Liver (tissue), 9 donors: ENCODE measurements around the gene MTHFD2L. TPM values are rescaled to one million over a fixed set of nuclear protein-coding genes. Genes with fewer than 3 reads are reported as not detected.
"Not testable (repeated sequence)": the region's sequence is repeated elsewhere in the genome, so short reads cannot be mapped to it uniquely, and the experiment has no call there.

ENCODE experiments used
- DNase-seq: peaks from one replicate; pipeline ENCODE4 v3.0.0-alpha.2; 2017; ENCODE audit warnings: low spot score
- H3K27ac ChIP-seq, 2 donors: one replicate each; pipeline ENCODE4 v1.7.0; 2013; ENCODE audit warnings: inconsistent platforms in 2 of 2, low read length in 2 of 2, control low read depth in 1 of 2, low read depth in 1 of 2, mild to moderate bottlenecking in 1 of 2
- H3K27me3 ChIP-seq, 4 donors: one replicate each; pipeline versions ENCODE4 v1.6.1 to v1.7.0; 2013; ENCODE audit warnings: low read length in 3 of 4, inconsistent platforms in 1 of 4, mild to moderate bottlenecking in 1 of 4, moderate library complexity in 1 of 4; ENCODE audit not compliant: control insufficient read depth in 4 of 4, insufficient read depth in 4 of 4
- H3K36me3 ChIP-seq, 4 donors: one replicate each; pipeline versions ENCODE4 v1.6.1 to v1.7.0; 2013; ENCODE audit warnings: low read length in 3 of 4, mild to moderate bottlenecking in 3 of 4, low read depth in 1 of 4, moderate library complexity in 1 of 4; ENCODE audit not compliant: control insufficient read depth in 4 of 4, insufficient read depth in 3 of 4
- H3K4me1 ChIP-seq, 4 donors: one replicate each; pipeline versions ENCODE4 v1.6.1 to v1.7.0; 2013; ENCODE audit warnings: low read length in 3 of 4, mild to moderate bottlenecking in 3 of 4, moderate library complexity in 1 of 4; ENCODE audit not compliant: control insufficient read depth in 4 of 4, insufficient read depth in 4 of 4
- H3K4me3 ChIP-seq, 3 donors: one replicate each; pipeline versions ENCODE4 v1.6.1 to v1.7.0; 2013; ENCODE audit warnings: low read length in 3 of 3, control low read depth in 1 of 3, low read depth in 1 of 3, mild to moderate bottlenecking in 1 of 3
- H3K9ac ChIP-seq, 2 donors: one replicate each; pipeline ENCODE4 v1.7.0; 2013; ENCODE audit warnings: low read length in 2 of 2, mild to moderate bottlenecking in 2 of 2, moderate library complexity in 2 of 2, control low read depth in 1 of 2, low read depth in 1 of 2
- H3K9me3 ChIP-seq, 4 donors: one replicate each; pipeline versions ENCODE4 v1.6.1 to v1.7.0; 2013; ENCODE audit warnings: low read length in 3 of 4; ENCODE audit not compliant: control insufficient read depth in 4 of 4
- ATF3 ChIP-seq: IDR thresholded peaks from 2 replicates; pipeline ENCODE4 v1.6.1; 2016; ENCODE audit warnings: antibody characterized with exemption
- CTCF ChIP-seq: fragments of 150-350 bp; IDR thresholded peaks from 2 replicates; pipeline ENCODE4 v1.5.1; 2017; ENCODE audit warnings: improper control_type of control experiment, low read depth, low read length; ENCODE audit not compliant: missing input control
- FOXA1 ChIP-seq: IDR thresholded peaks from 2 replicates; pipeline ENCODE4 v1.6.1; 2016; ENCODE audit warnings: antibody characterized with exemption
- FOXA2 ChIP-seq: IDR thresholded peaks from 2 replicates; pipeline ENCODE4 v1.6.1; 2016; ENCODE audit warnings: antibody characterized with exemption
- GABPA ChIP-seq, 2 donors: IDR thresholded peaks in 1 of 2; conservative IDR thresholded peaks in 1 of 2; 2 replicates each; pipeline ENCODE4 v1.6.1; 2016; ENCODE audit warnings: antibody characterized with exemption in 2 of 2, mild to moderate bottlenecking in 1 of 2, moderate library complexity in 1 of 2
- HNF4A ChIP-seq, 2 donors: conservative IDR thresholded peaks; 2 replicates each; pipeline ENCODE4 v1.6.1; 2016; ENCODE audit warnings: antibody characterized with exemption in 2 of 2, mild to moderate bottlenecking in 2 of 2
- HNF4G ChIP-seq: IDR thresholded peaks from 2 replicates; pipeline ENCODE4 v1.6.1; 2016; ENCODE audit warnings: antibody characterized with exemption
- JUND ChIP-seq, 2 donors: IDR thresholded peaks; 2 replicates each; pipeline ENCODE4 v1.6.1; 2016; ENCODE audit warnings: antibody characterized with exemption in 2 of 2
- NR2F2 ChIP-seq: IDR thresholded peaks from 2 replicates; pipeline ENCODE4 v1.6.1; 2016; ENCODE audit warnings: antibody characterized with exemption
- RAD21 ChIP-seq, 2 donors: IDR thresholded peaks; 2 replicates each; pipeline ENCODE4 v1.6.1; 2016; ENCODE audit warnings: antibody characterized with exemption in 2 of 2, mild to moderate bottlenecking in 2 of 2
- REST ChIP-seq: IDR thresholded peaks from 2 replicates; pipeline ENCODE4 v1.6.1; 2016; ENCODE audit warnings: antibody characterized with exemption, mild to moderate bottlenecking
- RXRA ChIP-seq, 2 donors: IDR thresholded peaks; 2 replicates each; pipeline ENCODE4 v1.6.1; 2017 to 2018; ENCODE audit warnings: antibody characterized with exemption in 2 of 2, mild to moderate bottlenecking in 1 of 2
- TAF1 ChIP-seq: conservative IDR thresholded peaks from 2 replicates; pipeline ENCODE4 v1.6.1; 2016; ENCODE audit warnings: antibody characterized with exemption, mild to moderate bottlenecking
- YY1 ChIP-seq: IDR thresholded peaks from 2 replicates; pipeline ENCODE4 v1.6.1; 2016; ENCODE audit warnings: antibody characterized with exemption, mild to moderate bottlenecking
- ZBTB33 ChIP-seq: IDR thresholded peaks from 2 replicates; pipeline ENCODE4 v1.6.1; 2016; ENCODE audit warnings: antibody characterized with exemption
- WGBS: extraction: QIAGEN DNeasy Blood & Tissue Kit; methylation state at CpG from one replicate; pipeline ENCODE4 v1.1.7; 2013; 5-methylcytosine and 5-hydroxymethylcytosine counted together
- polyA plus RNA-seq, 2 donors: library from polyadenylated mRNA; stranded (reverse) in 1 of 2; unstranded in 1 of 2; fragments of 200-250 nt in 1 of 2; fragments of >200 nt in 1 of 2; fragmentation: Nextera tagmentation in 1 of 2; extraction: Ambion mirVana in 1 of 2; gene quantifications; one replicate each; pipeline versions ENCODE4 v1.2.1 to v1.2.3, GENCODE V29; 2013 to 2015
- total RNA-seq, 2 donors: library from RNA; depleted of rRNA; stranded (reverse); fragments of >200 nt; gene quantifications; one replicate each; pipeline ENCODE4 v1.2.3, GENCODE V29; 2014
- donor health status: healthy.
- donor health status: healthy.
- donor health status: healthy.
- donor health status: healthy.
- donor health status: healthy.

The MTHFD2L gene
- total and polyA plus RNA-seq, 4 donors, result 7.4 to 51.5 (median 31.1) TPM

- Histone ChIP-seq H3K27me3 (no peaks in the 10 kb centered on the region), H3K27ac (no peak overlapping the region), H3K9me3 (no peaks in the 10 kb centered on the region), H3K9ac (no peak overlapping the region), H3K36me3 (peaks cover 0 to 8% (median 1%) of the 10 kb centered on the region in 4 donors), H3K4me3 (no peak overlapping the region), H3K4me1 (peaks cover 0 to 5% (median 2%) of the 10 kb centered on the region in 4 donors)
- TF ChIP-seq RAD21 (IDR thresholded peaks at IDR 0.05) (no peak), NR2F2 (no peak), RXRA (IDR thresholded peaks at IDR 0.05) (no peak), HNF4A (conservative IDR thresholded peaks at IDR 0.05) (no peak), CTCF (no peak), GABPA (IDR thresholded peaks at IDR 0.05 in 1 of 2, conservative IDR thresholded peaks at IDR 0.05 in 1 of 2) (no peak), ATF3 (no peak), JUND (IDR thresholded peaks at IDR 0.05) (no peak), TAF1 (no peak), HNF4G (no peak), YY1 (no peak), FOXA1 (no peak), FOXA2 (no peak), REST (no peak), ZBTB33 (no peak)
- 72% methylated on average over 3 of the region's 3 CpGs for WGBS
- DNase-seq, result no peak
These were observed 48.3 kb downstream of the MTHFD2L start for GRCh38 chr4:74206088-74206825.

GRCh38 chr4:74214457-74215159 is 56.7 kb downstream of the MTHFD2L start:
- H3K9me3 ChIP-seq, H3K36me3 ChIP-seq, DNase-seq, H3K9ac ChIP-seq, H3K4me3 ChIP-seq, H3K27ac ChIP-seq, H3K4me1 ChIP-seq, H3K27me3 ChIP-seq: not testable (repeated sequence)
- WGBS, result 90% methylated on average over 7 of the region's 7 CpGs

GRCh38 chr4:74215236-74215635 is 57.3 kb downstream of the MTHFD2L start:
- H3K4me1 ChIP-seq, H3K4me3 ChIP-seq, H3K9me3 ChIP-seq, H3K36me3 ChIP-seq, H3K27ac ChIP-seq, H3K9ac ChIP-seq, DNase-seq, H3K27me3 ChIP-seq: not testable (repeated sequence)
- WGBS, result 98% methylated on average over 7 of the region's 7 CpGs
